HG03135 (cell line): Measurements from ENCODE around the gene ANTKMT.
"Not testable (repeated sequence)": the region's sequence is repeated elsewhere in the genome, so short reads cannot be mapped to it uniquely, and the experiment has no call there.

ENCODE experiments used
- ATAC-seq: cut with Tn5 transposase; IDR thresholded peaks from one replicate; pipeline ENCODE4 v1.9.1; 2021; ENCODE audit warnings: mild to moderate bottlenecking, moderate library complexity; ENCODE audit not compliant: unreplicated experiment

Gene ANTKMT

DNA sequence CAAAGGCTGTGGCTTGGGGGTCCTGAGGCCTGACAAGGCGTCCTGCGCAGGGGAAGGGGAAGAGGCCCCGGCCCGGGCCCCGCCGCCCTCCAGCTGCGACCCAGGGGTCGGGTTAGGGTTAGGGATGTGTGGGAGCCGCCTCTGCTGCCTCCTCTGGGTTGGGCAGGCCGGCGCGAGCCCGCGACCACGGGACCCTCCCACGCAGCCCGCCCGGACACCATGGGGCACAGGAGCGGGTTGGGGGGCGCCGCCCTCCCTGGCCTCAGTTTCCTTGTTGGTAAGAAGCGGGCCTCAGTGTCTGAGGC, 19.5 kb downstream of the ANTKMT start:
- peak; percentile 5 for ATAC-seq

DNA sequence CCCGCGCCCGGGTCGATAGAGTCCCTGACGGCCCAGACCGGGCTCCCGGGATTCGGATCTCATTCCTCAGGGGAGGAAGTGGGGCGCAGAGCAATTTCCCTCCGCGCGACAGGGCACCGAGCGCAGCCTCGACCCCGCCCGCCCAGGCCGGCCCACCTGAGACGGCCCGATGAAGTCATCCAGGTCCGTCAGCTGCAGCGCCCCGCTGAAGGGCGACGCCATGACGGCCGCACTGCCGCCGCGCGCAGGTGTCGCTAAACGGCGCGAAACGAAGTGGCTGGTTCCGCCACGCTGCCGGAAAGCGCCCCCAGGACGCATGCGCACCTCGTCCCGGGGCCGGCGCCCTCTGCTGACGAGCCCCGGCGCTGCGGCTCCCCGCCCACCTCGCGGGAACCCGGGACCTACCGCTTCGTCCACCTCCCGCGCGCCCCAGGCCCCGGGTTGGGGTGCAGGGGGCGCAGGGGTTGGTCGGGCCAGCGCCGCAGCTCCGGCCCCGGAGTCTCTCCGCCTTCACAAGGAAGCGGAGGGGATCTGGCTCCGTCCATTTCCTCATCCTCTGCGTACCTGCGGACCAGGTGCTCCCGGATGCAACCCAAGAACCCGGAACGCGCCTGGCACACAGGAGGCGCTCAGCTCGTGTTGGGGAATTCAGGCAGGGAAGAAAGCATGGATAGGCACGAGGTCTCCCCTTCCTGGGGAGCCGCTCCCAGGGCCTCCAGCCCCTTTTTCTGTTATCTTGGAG, 20.0 kb downstream of the ANTKMT start, which contains the start of gene CIAO3:
TSS of gene CIAO3 (minus strand) at position 234 of the 742 bp plus-strand sequence. CDS start at position 222, 12 bp downstream.
- ATAC-seq: peak; percentile 78

DNA sequence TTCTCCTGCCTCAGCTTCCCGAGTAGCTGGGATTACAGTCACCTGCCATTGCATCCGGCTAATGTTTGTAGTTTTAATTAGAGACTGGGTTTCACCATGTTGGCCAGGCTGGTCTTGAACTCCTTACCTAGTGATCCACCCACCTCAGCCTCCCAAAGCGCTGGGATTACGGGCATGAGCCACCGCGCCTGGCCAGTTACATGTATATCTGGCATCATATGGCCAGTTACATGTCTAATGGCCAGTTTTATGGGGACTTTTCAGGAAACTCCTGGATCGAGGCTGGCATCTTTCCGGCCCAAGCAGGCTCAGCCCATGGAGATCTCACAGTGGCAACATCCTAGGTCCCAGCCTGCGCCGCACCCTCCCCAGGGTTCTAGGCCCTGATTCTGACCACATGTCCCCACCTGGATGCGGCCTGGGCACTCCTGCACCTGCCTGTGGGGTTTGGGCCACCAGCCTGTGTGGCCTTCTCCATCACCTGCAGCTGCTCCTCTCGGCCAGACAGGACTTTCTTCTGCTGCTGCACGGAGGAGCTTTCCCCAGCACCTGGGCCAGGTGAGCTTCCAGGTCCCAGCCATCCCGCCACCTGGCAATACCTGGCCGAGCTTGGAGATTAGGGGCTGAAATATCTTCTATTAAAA, 21.2 kb downstream of the ANTKMT start:
- ATAC-seq: no peak

DNA sequence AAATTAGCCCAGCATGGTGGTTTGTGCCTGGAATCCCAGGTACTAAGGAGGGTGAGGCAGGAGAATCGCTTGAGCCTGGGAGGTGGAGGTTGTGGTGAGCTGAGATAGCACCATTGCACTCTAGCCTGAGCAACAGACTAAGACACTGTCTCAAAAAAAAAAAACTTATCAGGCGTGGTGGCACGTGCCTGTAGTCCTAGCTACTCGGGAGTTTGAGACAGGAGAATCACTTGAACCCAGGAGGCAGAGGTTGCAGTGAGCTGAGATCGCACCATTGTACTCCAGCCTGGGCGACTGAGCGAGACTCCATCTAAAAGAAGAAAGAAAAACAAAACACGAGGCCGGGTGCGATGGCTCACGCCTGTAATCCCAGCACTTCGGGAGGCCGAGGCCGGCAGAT, 21.9 kb downstream of the ANTKMT start:
- not testable (repeated sequence) for ATAC-seq

DNA sequence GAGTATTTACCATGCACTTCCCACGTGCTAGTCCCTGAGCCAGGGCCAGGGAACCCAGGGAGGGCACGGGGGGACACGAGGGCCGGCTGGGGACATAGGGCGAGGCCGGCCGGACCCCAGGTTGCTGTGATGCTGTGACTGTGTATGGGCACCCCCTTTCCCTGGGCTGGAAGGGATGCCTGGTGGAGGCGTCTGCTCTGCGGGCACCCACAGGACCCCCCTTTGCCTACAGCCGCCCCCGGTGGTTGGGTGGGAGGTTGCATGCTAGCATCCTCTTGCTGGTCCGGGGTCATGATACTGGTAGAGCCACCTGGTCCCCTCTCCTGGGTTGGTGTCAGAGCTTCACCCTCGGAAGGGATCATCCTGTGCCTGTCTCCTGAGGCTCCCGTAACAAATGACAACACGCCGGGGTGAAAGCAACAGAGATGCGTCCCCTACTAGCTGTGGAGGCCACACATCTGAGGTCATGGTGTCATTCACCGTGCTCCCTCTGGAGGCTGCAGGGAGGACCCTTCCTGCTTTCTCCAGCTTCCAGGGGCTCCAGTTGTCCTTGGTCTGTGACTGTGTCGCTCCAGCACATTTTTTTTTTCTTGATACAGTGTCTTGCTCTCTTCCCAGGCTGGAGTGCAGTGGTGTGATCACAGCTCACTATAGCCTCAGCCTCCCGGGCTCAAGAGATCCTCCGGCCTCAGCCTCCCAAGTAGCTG, 23.0 kb downstream of the ANTKMT start:
- no peak for ATAC-seq

DNA sequence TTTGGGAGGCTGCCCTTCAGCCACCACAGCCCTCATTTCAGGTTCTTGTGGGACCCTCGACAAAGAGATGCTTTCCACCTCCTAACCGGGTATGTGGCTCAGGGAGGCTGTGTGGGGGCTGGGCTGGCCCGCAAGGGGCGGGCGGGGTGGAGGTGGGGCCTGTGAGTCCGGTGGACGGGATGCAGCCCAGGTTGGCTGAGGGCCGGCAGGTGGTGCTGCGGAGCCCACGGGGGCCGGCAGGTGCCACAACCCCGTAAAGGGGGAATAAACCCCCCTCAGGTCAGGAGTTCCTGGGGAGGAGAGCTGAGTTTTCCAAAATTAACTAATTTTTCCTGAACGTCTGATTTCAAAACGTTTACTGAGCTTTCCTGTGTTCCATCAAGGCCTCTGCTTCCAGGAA, 24.8 kb downstream of the ANTKMT start:
- no peak for ATAC-seq

DNA sequence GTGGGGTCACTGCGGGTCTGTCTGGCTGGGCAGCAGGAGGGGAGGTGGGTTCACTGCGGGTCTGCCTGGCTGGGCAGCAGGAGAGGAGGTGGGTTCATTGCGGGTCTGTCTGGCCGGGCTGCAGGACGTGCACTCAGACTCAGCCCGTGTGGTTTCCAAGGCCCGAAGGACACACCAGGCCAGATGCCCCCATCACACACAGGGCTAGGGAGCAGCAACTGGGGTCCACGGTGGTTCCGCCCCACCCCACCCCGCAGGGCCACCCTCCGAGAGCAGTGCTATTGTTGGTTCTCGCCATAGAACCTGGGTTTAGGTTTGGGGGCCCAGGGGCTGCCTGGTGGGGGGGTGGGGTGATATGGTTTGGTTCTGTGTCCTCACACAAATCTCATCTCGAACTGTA, 25.7 kb downstream of the ANTKMT start:
- no peak for ATAC-seq

DNA sequence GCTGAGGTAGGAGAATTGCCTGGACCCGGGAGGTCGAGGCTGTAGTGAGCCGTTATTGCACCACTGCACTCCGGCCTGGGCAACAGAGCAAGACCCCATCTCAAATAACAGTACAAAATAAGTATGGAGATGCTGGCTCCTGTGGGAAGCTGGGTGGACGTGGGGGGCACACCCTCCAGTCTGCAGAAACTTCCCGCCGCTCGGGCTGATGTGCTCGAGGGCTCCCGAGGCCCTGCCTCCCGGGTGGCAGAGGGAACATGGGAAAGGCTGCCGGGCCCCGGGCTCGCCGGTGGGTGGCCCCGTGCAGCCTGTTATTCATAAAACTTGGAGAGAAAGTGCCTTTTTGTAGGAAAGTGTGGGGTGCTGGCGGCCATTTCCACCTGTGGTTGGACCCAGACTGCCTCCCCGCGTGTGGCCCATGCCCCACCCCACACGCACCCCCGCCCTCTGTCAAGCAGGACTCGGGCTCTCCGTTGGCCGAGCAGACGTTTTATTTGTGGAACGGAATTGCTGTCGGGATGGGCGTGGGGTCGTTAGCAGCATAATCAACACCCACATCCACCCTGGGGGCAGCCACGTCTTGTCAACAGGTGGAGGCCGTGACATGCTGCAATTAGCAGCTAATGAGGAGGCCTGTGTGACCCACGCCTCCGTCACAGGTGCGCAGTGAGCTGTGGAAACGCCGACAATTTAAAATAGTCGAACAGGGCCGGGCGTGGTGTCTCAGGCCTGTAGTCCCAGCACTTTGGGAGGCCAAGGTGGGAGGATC, 27.2 kb downstream of the ANTKMT start:
- no peak for ATAC-seq

DNA sequence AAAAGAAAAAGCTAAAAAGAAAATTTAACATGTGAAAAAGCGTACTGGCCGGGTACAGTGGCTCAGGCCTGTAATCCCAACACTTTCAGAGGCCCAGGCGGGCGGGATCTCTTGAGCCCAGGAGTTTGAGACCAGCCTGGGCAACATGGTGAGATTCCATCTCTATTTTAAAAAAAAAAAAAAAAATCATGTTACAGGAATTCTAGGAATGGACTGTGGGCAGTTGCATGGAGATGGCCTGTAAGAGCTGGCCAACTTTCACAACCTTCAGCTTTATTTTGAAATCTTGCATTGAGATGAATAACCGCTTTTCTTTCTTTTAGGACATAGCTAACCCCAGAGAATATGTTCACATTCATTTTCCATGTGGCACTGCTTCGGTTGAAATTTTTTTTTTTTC, 28.1 kb downstream of the ANTKMT start:
- ATAC-seq: no peak

DNA sequence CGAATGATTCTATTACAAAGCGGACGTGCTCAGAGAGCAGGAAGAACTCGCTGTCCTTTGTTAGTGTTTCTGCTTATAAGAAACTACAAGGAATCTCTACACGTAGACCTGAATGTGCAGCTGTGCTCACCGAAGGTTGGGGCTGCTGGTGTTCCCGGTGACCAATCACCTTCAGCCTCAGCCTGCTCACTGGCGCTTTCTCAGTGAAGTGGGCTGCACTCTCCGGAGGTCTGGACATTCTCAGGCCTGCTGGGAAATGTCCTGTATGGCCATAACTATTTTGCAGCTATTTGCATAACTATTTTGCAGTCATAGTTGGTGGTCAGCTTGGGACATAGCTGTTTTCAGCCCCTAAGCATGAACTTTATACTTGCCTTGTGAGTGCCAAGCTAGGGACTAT, 29.5 kb downstream of the ANTKMT start:
- ATAC-seq: no peak

DNA sequence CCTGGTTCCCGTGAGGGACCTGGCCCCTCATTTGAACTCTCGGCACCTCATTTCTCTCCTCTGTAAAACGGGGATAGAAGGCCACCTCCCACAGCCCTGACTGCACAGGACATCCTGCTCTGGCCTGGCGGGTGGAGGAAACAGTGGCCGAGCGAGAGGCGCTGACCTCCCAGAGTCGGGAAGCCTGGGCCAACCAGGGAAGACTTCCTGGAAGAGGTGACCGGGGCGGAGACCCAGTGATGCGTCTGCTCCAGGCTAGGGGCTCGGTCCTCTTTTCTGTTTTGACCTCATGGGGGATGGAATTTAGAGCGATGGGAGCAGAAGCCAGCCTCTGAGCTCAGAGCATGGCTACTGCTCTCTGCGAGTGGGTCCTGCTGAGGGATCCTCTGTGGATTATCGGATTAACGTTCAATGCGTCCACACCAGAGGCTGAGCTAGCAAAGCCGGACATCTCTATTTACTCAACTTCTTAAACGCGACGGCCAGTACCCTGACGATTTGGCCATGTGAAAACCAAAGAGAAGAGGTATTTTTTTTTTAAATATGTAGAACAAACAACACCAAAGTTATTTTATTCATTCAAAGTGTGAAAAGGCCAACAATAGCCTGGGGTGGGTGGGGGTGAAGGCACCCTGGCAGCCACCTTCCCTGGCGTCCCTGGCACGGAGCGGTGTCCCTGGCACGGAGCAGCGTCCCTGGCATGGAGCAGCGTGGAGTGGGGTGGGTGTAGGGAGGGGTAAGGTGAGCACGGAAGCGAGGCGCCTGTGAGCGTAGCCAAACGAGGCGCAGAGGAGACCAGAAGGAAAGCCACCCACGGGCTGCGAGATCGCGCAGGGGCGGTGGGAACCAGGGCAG, 30.4 kb downstream of the ANTKMT start:
- no peak for ATAC-seq

DNA sequence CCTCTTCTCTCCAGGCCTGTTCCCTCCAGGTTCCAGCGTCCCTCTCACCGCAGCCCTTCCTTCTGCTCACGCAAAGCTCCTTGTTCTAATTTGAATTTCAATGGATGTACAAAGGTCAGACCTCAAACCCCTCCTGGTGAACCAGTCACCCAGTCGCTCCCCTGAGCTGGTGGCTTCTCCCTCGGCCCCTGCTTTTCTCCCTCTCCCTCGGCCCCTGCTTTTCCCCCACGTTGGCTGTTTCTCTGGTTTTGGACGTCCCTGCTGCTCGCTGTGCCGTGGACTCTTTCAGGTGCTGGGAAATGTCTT, 31.0 kb downstream of the ANTKMT start:
- no peak for ATAC-seq

DNA sequence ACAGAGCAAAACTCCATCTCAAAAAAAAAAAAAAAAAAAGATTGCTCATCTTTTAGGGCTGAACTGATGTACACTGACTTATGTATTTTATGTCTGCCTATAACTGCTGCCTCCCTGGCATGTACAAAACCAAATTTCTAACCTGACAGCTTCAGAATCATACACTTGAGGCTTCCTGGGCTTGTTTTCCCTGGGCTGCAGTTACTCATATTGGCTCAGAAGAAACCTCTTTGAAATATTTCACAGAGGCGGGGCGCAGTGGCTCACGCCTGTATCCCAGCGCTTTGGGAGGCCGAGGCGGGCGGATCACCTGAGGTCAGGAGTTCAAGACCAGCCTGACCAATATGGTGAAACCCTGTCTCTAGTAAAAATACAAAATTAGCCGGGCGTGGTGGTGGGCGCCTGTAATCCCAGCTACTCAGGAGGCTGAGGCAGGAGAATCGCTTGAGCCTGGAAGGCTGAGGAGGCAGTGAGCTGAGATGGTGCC, 33.2 kb downstream of the ANTKMT start:
- not testable (repeated sequence) for ATAC-seq

DNA sequence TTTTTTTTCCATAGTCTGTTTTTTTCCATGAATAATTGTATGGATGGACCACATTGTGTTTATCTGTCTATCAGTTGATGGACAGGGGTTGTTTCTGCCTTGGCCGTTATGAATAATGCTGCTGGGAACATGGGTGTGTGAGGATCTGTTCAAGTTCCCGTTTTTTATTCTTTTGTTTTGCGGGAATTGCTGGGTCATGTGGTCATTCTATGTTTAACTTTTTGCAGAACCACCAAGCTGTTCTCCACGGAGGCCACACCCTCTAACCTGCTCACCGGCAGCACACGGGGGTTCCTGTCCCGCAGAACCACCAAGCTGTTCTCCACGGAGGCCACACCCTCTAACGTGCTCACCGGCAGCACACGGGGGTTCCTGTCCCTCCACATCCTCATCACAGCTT, 33.7 kb downstream of the ANTKMT start:
- ATAC-seq: no peak

DNA sequence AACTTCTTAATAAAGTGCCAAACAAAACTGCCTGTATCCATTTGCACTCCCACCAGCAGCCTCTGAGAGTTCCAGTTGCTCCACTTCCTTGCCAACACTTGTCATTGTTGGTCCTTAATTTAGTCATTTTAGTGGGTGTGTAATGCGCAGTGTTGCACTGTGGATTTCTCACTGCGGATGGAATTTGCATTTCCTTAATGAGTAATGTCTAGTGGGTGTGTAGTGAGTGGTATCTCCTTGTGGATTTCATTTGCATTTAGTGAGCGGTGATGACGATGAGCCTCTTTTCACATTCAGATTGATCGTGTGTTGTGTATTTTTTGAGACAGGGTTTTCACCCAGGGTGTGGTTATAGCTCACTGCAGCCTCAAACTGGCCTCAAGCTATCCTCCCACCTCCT, 35.5 kb downstream of the ANTKMT start:
- no peak for ATAC-seq

DNA sequence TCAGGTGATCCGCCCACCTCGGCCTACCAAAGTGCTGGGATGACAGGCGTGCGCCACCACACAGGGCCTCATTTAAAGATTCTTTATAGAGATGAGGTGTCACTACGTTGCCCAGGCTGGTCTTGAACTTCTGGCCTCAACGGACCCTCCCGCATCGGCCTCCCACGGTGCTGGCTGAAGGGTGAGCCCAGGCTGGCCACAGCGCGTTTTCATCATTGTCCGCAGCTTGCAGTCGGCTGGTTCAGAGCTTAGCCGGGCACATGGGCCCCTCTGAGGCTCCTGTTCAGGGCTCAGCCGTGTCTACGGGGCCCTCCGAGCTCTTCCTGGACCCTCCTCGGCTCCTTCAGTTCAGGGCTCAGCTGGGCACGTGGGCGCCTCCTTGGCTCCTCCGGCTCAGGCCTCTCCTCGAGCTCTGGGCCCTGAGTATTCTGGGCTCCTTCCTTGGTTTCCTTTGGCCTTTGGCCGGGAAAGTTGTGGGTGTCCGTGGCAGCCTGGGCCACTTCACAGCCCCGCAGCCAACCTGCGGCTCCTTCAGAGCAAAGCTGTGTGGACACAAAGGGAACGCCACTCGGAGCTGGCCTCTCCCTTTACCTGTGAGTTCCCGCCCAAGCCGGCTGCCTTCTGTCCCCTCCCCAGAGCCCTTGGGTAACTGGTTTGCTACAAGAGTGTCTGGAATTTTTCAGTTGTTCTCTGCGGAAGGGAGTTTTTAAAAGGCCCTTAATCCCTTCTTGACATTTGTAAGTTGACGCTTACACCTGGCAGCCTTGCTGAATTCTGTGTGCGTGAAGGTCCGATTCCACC, 38.4 kb downstream of the ANTKMT start:
- ATAC-seq: no peak

DNA sequence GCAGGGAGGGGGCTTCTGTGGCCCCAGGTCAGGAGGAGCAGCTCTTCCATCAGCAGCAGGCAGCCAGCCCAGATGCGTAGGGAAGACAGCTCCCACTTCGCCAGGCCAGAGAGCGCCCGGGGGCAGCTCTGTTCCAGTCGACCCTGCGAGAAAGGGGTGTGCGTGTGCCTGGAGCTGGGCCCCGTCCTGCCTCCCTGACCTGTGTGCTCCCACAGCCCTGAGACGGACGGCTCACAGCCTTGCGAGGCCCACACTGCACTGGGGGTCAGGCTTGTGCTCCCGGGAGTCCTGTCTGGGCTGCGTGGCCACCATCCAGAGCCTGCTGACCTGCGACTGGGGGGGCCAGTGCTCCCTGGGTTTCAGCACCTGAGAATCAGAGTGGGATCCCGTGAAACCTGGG, 39.1 kb downstream of the ANTKMT start:
- no peak for ATAC-seq

DNA sequence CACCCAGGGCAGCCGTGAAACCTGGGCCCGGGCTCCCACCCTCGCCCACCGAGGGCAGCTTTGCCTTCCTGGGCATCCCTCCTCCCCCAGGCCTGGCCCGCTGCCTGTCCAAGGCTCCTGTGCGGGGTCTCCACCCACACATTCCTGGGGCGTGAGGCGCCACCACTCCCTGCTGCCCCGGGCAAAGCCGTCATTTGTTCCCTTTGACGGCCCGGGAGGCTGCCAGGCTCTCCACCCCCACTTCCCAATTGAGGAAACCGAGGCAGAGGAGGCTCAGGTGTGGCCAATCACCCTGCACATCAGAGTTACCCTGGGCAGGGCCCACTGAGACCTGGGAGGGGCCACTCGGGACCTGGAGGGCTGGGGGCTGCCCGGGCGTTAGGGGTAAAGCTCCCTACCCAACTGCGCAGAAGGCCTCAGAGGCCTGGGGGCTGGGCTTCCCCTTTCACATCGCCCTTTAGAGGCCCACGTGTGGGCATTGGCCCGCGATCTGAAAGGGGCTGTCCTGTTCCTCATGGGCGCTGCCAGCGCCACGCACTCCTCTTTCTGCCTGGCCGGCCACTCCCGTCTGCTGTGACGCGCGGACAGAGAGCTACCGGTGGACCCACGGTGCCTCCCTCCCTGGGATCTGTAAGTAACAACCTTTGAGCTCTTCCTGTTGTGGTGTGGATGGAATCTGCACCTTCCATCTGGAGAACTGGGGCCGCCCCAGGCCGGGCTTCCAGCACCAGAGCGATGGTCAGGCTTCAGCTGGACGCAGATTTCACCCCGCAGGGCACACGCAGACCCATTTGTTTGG, 39.8 kb downstream of the ANTKMT start, which contains the start of gene MSLN:
TSS of gene MSLN (plus strand) at position 190 of the 799 bp plus-strand sequence. CDS start 1,947 bp downstream, outside the sequence.
- no peak for ATAC-seq
